Gastroesophageal sphincter (tissue), 3 donors: ENCODE measurements around the gene RTN4IP1.

Experiments
- CTCF ChIP-seq, 4 experiments: fragments of 200-600 bp in 2 of 4; fragments of 450-650 bp in 2 of 4; sonication (generic) in 1 of 4; IDR thresholded peaks; one replicate each; pipeline ENCODE4 v1.5.1; 2017 to 2019; ENCODE audit warnings: antibody characterized with exemption in 4 of 4, mild to moderate bottlenecking in 2 of 4, moderate library complexity in 2 of 4
- EP300 ChIP-seq: sonication (generic); formaldehyde crosslinking; IDR thresholded peaks from one replicate; pipeline ENCODE4 v1.6.1; 2017; ENCODE audit warnings: antibody characterized with exemption, mild to moderate bottlenecking
- POLR2A ChIP-seq, 2 donors: fragments of 450-650 bp; IDR thresholded peaks; one replicate each; pipeline ENCODE4 v1.6.1; 2017; ENCODE audit warnings: antibody characterized with exemption in 2 of 2, mild to moderate bottlenecking in 2 of 2, moderate library complexity in 1 of 2
- POLR2AphosphoS5 ChIP-seq: sonication (generic); formaldehyde crosslinking; IDR thresholded peaks from one replicate; pipeline ENCODE4 v1.6.1; 2017; ENCODE audit warnings: antibody characterized with exemption

- TF ChIP-seq CTCF (IDR thresholded peaks at IDR 0.05): no peak
- no peak for TF ChIP-seq POLR2AphosphoS5
- no peak for TF ChIP-seq POLR2A (IDR thresholded peaks at IDR 0.05)
- TF ChIP-seq EP300: no peak
Measured at GRCh38 chr6:106549521-106549920, 79.8 kb downstream of the RTN4IP1 start.
